Measurements from ENCODE around the gene FYN.

DNA sequence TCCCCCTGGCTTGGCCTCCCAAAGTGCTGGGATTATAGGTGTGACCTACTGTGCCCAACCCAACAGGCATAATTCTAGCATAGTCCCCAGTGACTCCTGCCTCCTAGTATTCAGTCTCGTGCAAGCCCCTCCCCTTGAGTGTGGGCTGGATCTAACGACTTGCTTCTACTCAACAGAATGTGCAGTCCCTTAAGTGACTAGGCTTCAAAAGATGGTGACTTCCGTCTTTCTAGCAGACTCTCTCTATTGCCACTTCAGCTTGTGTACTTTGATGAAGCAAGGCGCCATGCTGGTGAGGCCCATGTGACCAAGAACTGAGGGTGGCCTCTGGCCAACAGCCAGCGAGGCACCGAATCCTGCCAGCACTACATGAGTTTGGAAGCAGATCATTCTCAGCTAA is 157.9 kb downstream of the FYN start:
- TF ChIP-seq, protein P1, sequence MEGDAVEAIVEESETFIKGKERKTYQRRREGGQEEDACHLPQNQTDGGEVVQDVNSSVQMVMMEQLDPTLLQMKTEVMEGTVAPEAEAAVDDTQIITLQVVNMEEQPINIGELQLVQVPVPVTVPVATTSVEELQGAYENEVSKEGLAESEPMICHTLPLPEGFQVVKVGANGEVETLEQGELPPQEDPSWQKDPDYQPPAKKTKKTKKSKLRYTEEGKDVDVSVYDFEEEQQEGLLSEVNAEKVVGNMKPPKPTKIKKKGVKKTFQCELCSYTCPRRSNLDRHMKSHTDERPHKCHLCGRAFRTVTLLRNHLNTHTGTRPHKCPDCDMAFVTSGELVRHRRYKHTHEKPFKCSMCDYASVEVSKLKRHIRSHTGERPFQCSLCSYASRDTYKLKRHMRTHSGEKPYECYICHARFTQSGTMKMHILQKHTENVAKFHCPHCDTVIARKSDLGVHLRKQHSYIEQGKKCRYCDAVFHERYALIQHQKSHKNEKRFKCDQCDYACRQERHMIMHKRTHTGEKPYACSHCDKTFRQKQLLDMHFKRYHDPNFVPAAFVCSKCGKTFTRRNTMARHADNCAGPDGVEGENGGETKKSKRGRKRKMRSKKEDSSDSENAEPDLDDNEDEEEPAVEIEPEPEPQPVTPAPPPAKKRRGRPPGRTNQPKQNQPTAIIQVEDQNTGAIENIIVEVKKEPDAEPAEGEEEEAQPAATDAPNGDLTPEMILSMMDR (IDR thresholded peaks at IDR 0.05): no peak
- no peak for TF ChIP-seq POLR2A (IDR thresholded peaks at IDR 0.05)

Measured in vagina (tissue), 2 donors.